Type B pancreatic cell (in vitro differentiated cells): ENCODE data around the gene CACNG1. TPM values are rescaled to one million over a fixed set of nuclear protein-coding genes. Genes with fewer than 3 reads are reported as not detected.

Experiments used
- DNase-seq: peaks from one replicate; pipeline ENCODE4 v3.0.0; 2021; ENCODE audit warnings: mixed read lengths; ENCODE audit not compliant: unreplicated experiment; ENCODE audit errors: extremely low spot score
- H3K27ac Mint-ChIP-seq: 2 replicates; pipeline ENCODE4 v1.8.0; 2021; ENCODE audit warnings: mild to moderate bottlenecking, mixed read lengths
- H3K27me3 Mint-ChIP-seq: 2 replicates; pipeline ENCODE4 v1.8.0; 2021; ENCODE audit warnings: mixed read lengths
- H3K36me3 Mint-ChIP-seq: 2 replicates; pipeline ENCODE4 v1.8.0; 2021; ENCODE audit warnings: mixed read lengths
- H3K4me1 Mint-ChIP-seq: one replicate; pipeline ENCODE4 v1.8.0; 2021; ENCODE audit warnings: mixed read lengths; ENCODE audit not compliant: unreplicated experiment
- H3K4me3 Mint-ChIP-seq: 2 replicates; pipeline ENCODE4 v1.8.0; 2021; ENCODE audit warnings: mild to moderate bottlenecking, mixed read lengths
- H3K9me3 Mint-ChIP-seq: 2 replicates; pipeline ENCODE4 v1.8.0; 2021; ENCODE audit warnings: mixed read lengths
- CTCF ChIP-seq: fragments of 200-600 bp; sonication (generic); conservative IDR thresholded peaks from 2 replicates; pipeline ENCODE4 v1.5.0; 2021; ENCODE audit warnings: antibody characterized with exemption, mild to moderate bottlenecking
- total RNA-seq: library from RNA; stranded (reverse); gene quantifications from 2 replicates; pipeline ENCODE4 v1.2.1, GENCODE V29; 2021; ENCODE audit warnings: low replicate concordance

CACNG1 gene
- total RNA-seq, 1 donor from 2014 or later, result 0.24 TPM

GRCh38 chr17:67049025-67049739 lies 4.8 kb downstream of the CACNG1 start:
- no peak overlapping the region for H3K4me3 Mint-ChIP-seq
- H3K9me3 Mint-ChIP-seq, result peaks cover 8% of the 10 kb centered on the region
- DNase-seq, result no peak
- H3K27me3 Mint-ChIP-seq, result no peaks in the 10 kb centered on the region
- no peaks in the 10 kb centered on the region for H3K36me3 Mint-ChIP-seq
- H3K4me1 Mint-ChIP-seq, result no peaks in the 10 kb centered on the region
- H3K27ac Mint-ChIP-seq, result no peak overlapping the region
- no peak for TF ChIP-seq CTCF

GRCh38 chr17:67050066-67050465 lies 5.7 kb downstream of the CACNG1 start:
- no peak for DNase-seq
- no peak overlapping the region for H3K4me3 Mint-ChIP-seq
- no peak overlapping the region for H3K27ac Mint-ChIP-seq
- TF ChIP-seq CTCF, result no peak
- H3K27me3 Mint-ChIP-seq, result no peaks in the 10 kb centered on the region
- no peaks in the 10 kb centered on the region for H3K4me1 Mint-ChIP-seq
- H3K9me3 Mint-ChIP-seq, result peaks cover 8% of the 10 kb centered on the region
- H3K36me3 Mint-ChIP-seq, result no peaks in the 10 kb centered on the region

- peaks cover 8% of the 10 kb centered on the region for H3K9me3 Mint-ChIP-seq
- H3K27ac Mint-ChIP-seq, result no peak overlapping the region
- no peaks in the 10 kb centered on the region for H3K27me3 Mint-ChIP-seq
- TF ChIP-seq CTCF, result no peak
- H3K36me3 Mint-ChIP-seq, result no peaks in the 10 kb centered on the region
- no peaks in the 10 kb centered on the region for H3K4me1 Mint-ChIP-seq
- H3K4me3 Mint-ChIP-seq, result no peak overlapping the region
- no peak for DNase-seq
Measured at GRCh38 chr17:67050471-67051154, 6.3 kb downstream of the CACNG1 start.

- Mint-ChIP-seq H3K4me3 (no peak overlapping the region), H3K27me3 (no peaks in the 10 kb centered on the region), H3K27ac (no peak overlapping the region), H3K36me3 (no peaks in the 10 kb centered on the region), H3K9me3 (peaks cover 8% of the 10 kb centered on the region), H3K4me1 (no peaks in the 10 kb centered on the region)
- TF ChIP-seq CTCF, result no peak
- DNase-seq, result no peak
Measured at GRCh38 chr17:67051155-67051538, 6.8 kb downstream of the CACNG1 start.

GRCh38 chr17:67051837-67052236 lies 7.5 kb downstream of the CACNG1 start:
- Mint-ChIP-seq H3K9me3 (peaks cover 8% of the 10 kb centered on the region), H3K27me3 (no peaks in the 10 kb centered on the region), H3K4me1 (no peaks in the 10 kb centered on the region), H3K36me3 (no peaks in the 10 kb centered on the region), H3K4me3 (no peak overlapping the region), H3K27ac (no peak overlapping the region)
- DNase-seq, result no peak
- no peak for TF ChIP-seq CTCF
